GM12878 (cell line): ENCODE data around the gene MIF. TPM values are rescaled to one million over a fixed set of nuclear protein-coding genes. Genes with fewer than 3 reads are reported as not detected.
"Not testable (repeated sequence)": the region's sequence is repeated elsewhere in the genome, so short reads cannot be mapped to it uniquely, and the experiment has no call there.

ENCODE experiments used
- ATAC-seq: fragments of 200-7000 bp; cut with Tn5 transposase; 3 replicates; pipeline ENCODE4 v1.9.1; 2020; ENCODE audit warnings: mild to moderate bottlenecking, moderate library complexity
- BruUV-seq: library from RNA; stranded (reverse); fragments of 400-500 nt; replicated peaks from 2 replicates; lab custom pipeline; 2021; lab: Mats Ljungman, UMichigan
- CTCF ChIA-PET: fragments of 300-600 bp; sonication (Branson Sonifier 250); formaldehyde crosslinking; extraction: SDS; loops from one replicate; lab custom pipeline; 2021; ENCODE audit warnings: inconsistent platforms; lab: Yijun Ruan, JAX
- POLR2A ChIA-PET: fragments of 350-600 bp; formaldehyde crosslinking; extraction: SDS; loops from one replicate; lab custom pipeline; 2021; ENCODE audit warnings: inconsistent platforms; lab: Charles Lee
- RAD21 ChIA-PET: fragments of 300-600 bp; sonication (Branson Sonifier 250); formaldehyde crosslinking; loops from one replicate; lab custom pipeline; 2023; ENCODE audit warnings: antibody characterized with exemption; ENCODE audit not compliant: unreplicated experiment; lab: Charles Lee
- SMC1A ChIA-PET: fragments of 300-600 bp; sonication (Branson Sonifier 250); formaldehyde crosslinking; loops from one replicate; lab custom pipeline; 2023; ENCODE audit not compliant: unreplicated experiment, uncharacterized antibody; lab: Charles Lee
- DNase-seq: peaks from one replicate; pipeline ENCODE4 v3.0.0-alpha.2; 2011; ENCODE audit warnings: low read depth, low spot score
- FAIRE-seq: peaks from 3 replicates; lab custom pipeline; 2011; peaks lifted over from hg19 to GRCh38; lab: Jason Lieb, UNC
- H2AFZ ChIP-seq: 2 replicates; pipeline ENCODE4 v1.6.0; 2011; ENCODE audit warnings: low read depth, low read length, control low read depth; ENCODE audit not compliant: control insufficient read depth
- H3K27ac ChIP-seq: 2 replicates; pipeline ENCODE4 v1.5.1; 2011; ENCODE audit warnings: control low read depth; ENCODE audit not compliant: control insufficient read depth, insufficient read depth
- H3K27me3 ChIP-seq, 2 experiments: replicated peaks in 1 of 2; 2 replicates each; pipeline versions ENCODE4 v1.6.0 to v1.6.1; 2011; ENCODE audit warnings: low read length in 1 of 2; ENCODE audit not compliant: control insufficient read depth in 2 of 2, insufficient read depth in 2 of 2
- H3K36me3 ChIP-seq, 2 experiments: 2 replicates each; pipeline ENCODE4 v1.5.1; 2011; ENCODE audit warnings: low read length in 1 of 2; ENCODE audit not compliant: control insufficient read depth in 2 of 2, insufficient read depth in 2 of 2
- H3K4me1 ChIP-seq: 2 replicates; pipeline ENCODE4 v1.6.1; 2011; ENCODE audit warnings: mild to moderate bottlenecking, low read length, moderate library complexity, mixed read lengths; ENCODE audit not compliant: control insufficient read depth, insufficient read depth
- H3K4me2 ChIP-seq: 2 replicates; pipeline ENCODE4 v1.6.0; 2011; ENCODE audit warnings: control low read depth; ENCODE audit not compliant: control insufficient read depth, insufficient read depth
- H3K4me3 ChIP-seq: fragments of 200-600 bp; sonication (generic); 2 replicates; pipeline ENCODE4 v1.5.1; 2016
- H3K79me2 ChIP-seq: 2 replicates; pipeline ENCODE4 v1.6.0; 2011; ENCODE audit warnings: low read length; ENCODE audit not compliant: control insufficient read depth, insufficient read depth
- H3K9ac ChIP-seq: 2 replicates; pipeline ENCODE4 v1.8.0; 2011; ENCODE audit warnings: low read length, control low read depth, mixed read lengths; ENCODE audit not compliant: control insufficient read depth, insufficient read depth
- H3K9me3 ChIP-seq: replicated peaks from 3 replicates; pipeline ENCODE4 v1.5.1; 2011; ENCODE audit warnings: mild to moderate bottlenecking, low read length; ENCODE audit not compliant: control insufficient read depth, insufficient read depth
- H4K20me1 ChIP-seq: 2 replicates; pipeline ENCODE4 v1.6.0; 2011; ENCODE audit not compliant: control insufficient read depth, insufficient read depth
- CEBPB ChIP-seq, 2 experiments: fragments of 150-350 bp in 1 of 2; IDR thresholded peaks; 2 replicates each; pipeline ENCODE4 v1.6.1; 2012 to 2014; ENCODE audit warnings: low read depth in 2 of 2, low read length in 2 of 2, borderline replicate concordance in 1 of 2, inconsistent platforms in 1 of 2
- CHD4 ChIP-seq: fragments of 200-600 bp; sonication (generic); IDR thresholded peaks from 2 replicates; pipeline ENCODE4 v1.6.1; 2016; ENCODE audit warnings: mild to moderate bottlenecking
- EP300 ChIP-seq, 2 experiments: fragments of 150-350 bp in 1 of 2; IDR thresholded peaks; 2 replicates each; pipeline ENCODE4 v1.6.1; 2011 to 2012; ENCODE audit warnings: low read depth in 2 of 2, low read length in 2 of 2, borderline replicate concordance in 1 of 2, improper control_type of control experiment in 1 of 2, inconsistent platforms in 1 of 2; ENCODE audit not compliant: control insufficient read depth in 1 of 2
- HDGF ChIP-seq: fragments of 450-650 bp; IDR thresholded peaks from 2 replicates; pipeline ENCODE4 v1.6.1; 2016; ENCODE audit warnings: antibody characterized with exemption
- KDM1A ChIP-seq: fragments of 200-600 bp; sonication (generic); IDR thresholded peaks from 2 replicates; pipeline ENCODE4 v1.6.1; 2016; ENCODE audit warnings: borderline replicate concordance
- MTA2 ChIP-seq: fragments of 450-650 bp; IDR thresholded peaks from 2 replicates; pipeline ENCODE4 v1.6.1; 2016; ENCODE audit warnings: low read depth, mild to moderate bottlenecking, moderate library complexity
- RAD21 ChIP-seq: IDR thresholded peaks from 2 replicates; pipeline ENCODE4 v1.6.1; 2011; ENCODE audit warnings: mild to moderate bottlenecking, low read depth, low read length, moderate library complexity; ENCODE audit not compliant: insufficient read depth
- RCOR1 ChIP-seq: conservative IDR thresholded peaks from 2 replicates; pipeline ENCODE4 v1.6.1; 2012; ENCODE audit warnings: low read depth, low read length, improper control_type of control experiment
- WGBS: methylation state at CpG from one replicate; pipeline ENCODE4 v1.1.6; 2016; ENCODE audit warnings: low lambda C conversion rate; ENCODE audit not compliant: insufficient replicate concordance, insufficient coverage; ENCODE audit errors: missing lambda C conversion rate; 5-methylcytosine and 5-hydroxymethylcytosine counted together
- in situ Hi-C: fragments of 300-500 bp; cut with MboI; formaldehyde crosslinking; loops from 9 replicates; pipeline ENCODE4 v1.14.3; 2018; ENCODE audit warnings: mixed read lengths
- intact Hi-C: fragments of 100-400 bp; cut with micrococcal nuclease; formaldehyde crosslinking; loops from one replicate; pipeline ENCODE4 v1.14.2; 2022; ENCODE audit not compliant: unreplicated experiment
- polyA plus RNA-seq, 11 experiments: library from polyadenylated mRNA; depleted of rRNA in 4 of 11; unstranded in 6 of 11; stranded (reverse) in 5 of 11; fragments of >200 nt; fragmentation: Nextera tagmentation in 4 of 11; fragmentation: Illumina TruSeq in 1 of 11; extraction: Ambion mirVana in 4 of 11; extraction: Trizol in 1 of 11; gene quantifications; 1 replicate in 1 of 11; 2 replicates in 10 of 11; pipeline versions ENCODE4 v1.2.1 to v1.2.3, GENCODE V29; 2011 to 2016; ENCODE audit warnings: inconsistent platforms in 2 of 11, missing spikeins in 2 of 11, low read depth in 1 of 11
- total RNA-seq, 4 experiments: library from RNA; depleted of rRNA in 3 of 4; stranded (reverse); fragments of >200 nt in 3 of 4; fragmentation: Illumina TruSeq in 1 of 4; extraction: Trizol in 1 of 4; gene quantifications; 2 replicates each; pipeline versions ENCODE4 v1.2.1 to v1.2.3, GENCODE V29; 2013 to 2021
- TF ChIP-seq, protein P1 (sequence below): IDR thresholded peaks from 2 replicates; pipeline ENCODE4 v1.6.1; 2012; ENCODE audit warnings: low read depth, low read length, improper control_type of control experiment
- TF ChIP-seq, protein P2 (sequence below): fragments of 450-650 bp; IDR thresholded peaks from 2 replicates; pipeline ENCODE4 v1.6.1; 2017; ENCODE audit warnings: low read depth, mild to moderate bottlenecking, moderate library complexity
- TF ChIP-seq, protein P3 (sequence below): fragments of 450-650 bp; IDR thresholded peaks from 2 replicates; pipeline ENCODE4 v1.6.1; 2014; ENCODE audit warnings: mild to moderate bottlenecking
- TF ChIP-seq, protein P4 (sequence below): fragments of 450-650 bp; IDR thresholded peaks from 2 replicates; pipeline ENCODE4 v1.6.1; 2016; ENCODE audit warnings: mild to moderate bottlenecking

The MIF gene
- total and polyA plus RNA-seq, 10 of the 15 experiments (the other 5 are each of a cell fraction or from before 2014, with no cell fraction given) = 37.7 to 2,972 (median 766) TPM

DNA sequence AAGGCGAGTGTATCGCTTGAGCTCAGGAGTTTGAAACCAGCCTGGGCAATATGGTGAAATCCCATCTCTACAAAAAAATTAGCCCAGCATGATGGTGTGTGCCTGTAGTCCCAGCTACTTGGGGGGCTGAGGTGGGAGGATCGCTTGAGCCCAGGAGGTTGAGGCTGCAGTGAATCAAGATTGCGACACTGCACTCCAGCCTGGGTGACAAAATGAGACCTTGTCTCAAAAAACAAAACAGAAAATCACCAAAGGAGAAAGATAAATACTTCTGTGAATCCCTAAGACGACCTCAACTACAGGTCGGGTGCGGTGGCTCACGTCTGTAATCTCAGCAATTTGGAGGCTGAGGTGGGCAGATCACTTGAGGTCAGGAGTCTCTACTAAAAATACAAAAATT, 34.0 kb upstream of the MIF start:
- H3K4me3 ChIP-seq, H3K9me3 ChIP-seq, H4K20me1 ChIP-seq, FAIRE-seq, H2AFZ ChIP-seq, H3K27me3 ChIP-seq, ATAC-seq, H3K4me2 ChIP-seq, H3K79me2 ChIP-seq, BruUV-seq, H3K27ac ChIP-seq, H3K36me3 ChIP-seq, in situ Hi-C loops, SMC1A ChIA-PET, DNase-seq, POLR2A ChIA-PET, H3K9ac ChIP-seq, intact Hi-C loops: not testable (repeated sequence)
- H3K4me1 ChIP-seq = peaks cover 11% of the 10 kb centered on the region
- ChIA-PET RAD21 (interaction anchor here (1.3 to 3.4 kb wide), 2 partner anchors 34 to 93 kb away, joined by 3 to 16 read pairs; partner anchors contain the start of genes CHCHD10 and MIF), CTCF (interaction anchor here (0.6 to 1.0 kb wide), 2 partner anchors 16 to 297 kb away, joined by 3 to 4 read pairs; no protein-coding TSS in a partner anchor)
- 90% methylated on average over 8 of the region's 8 CpGs for WGBS

DNA sequence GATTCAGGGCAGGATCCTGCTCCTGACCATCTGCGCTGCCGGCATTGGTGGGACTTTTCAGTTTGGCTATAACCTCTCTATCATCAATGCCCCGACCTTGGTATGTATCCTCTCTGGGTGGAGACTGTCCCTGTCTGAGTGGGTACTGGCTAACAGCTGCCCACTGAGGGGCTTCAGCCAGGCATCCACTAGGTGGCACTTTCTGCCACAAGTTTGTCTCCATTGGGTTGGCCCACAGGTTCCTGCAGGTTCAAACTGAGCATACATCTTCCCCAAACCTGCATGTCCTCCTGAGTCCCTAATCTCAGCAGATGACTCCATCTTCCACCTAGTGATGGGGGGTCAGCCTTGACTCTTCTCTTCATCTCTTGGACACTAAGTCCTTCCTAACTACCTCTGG, 32.1 kb upstream of the MIF start:
- Histone ChIP-seq H3K27me3 (no peaks in the 10 kb centered on the region), H2AFZ (no peak overlapping the region), H3K4me2 (no peak overlapping the region), H3K9ac (no peak overlapping the region), H3K36me3 (no peaks in the 10 kb centered on the region; a peak in 1 of 4 replicates), H3K9me3 (no peaks in the 10 kb centered on the region), H3K79me2 (peaks cover 7% of the 10 kb centered on the region), H3K4me3 (no peak overlapping the region), H4K20me1 (no peaks in the 10 kb centered on the region), H3K4me1 (peaks cover 6% of the 10 kb centered on the region), H3K27ac (no peak overlapping the region)
- peak; percentile 47 for ATAC-seq
- WGBS = 85% methylated on average over 3 of the region's 3 CpGs
- BruUV-seq = no TSS peak
- DNase-seq = no peak
- CTCF ChIA-PET = interaction anchor here (0.9 to 1.4 kb wide), 3 partner anchors 11 to 32 kb away, joined by 3 to 8 read pairs (median 4); partner anchors contain the start of gene MIF
- in situ Hi-C loops (no loop called here), intact Hi-C loops (loop anchor here (1.0 kb wide), 1 partner anchor 32 kb away; the partner anchor contains the start of gene MIF)
- POLR2A ChIA-PET = no interaction called here
- FAIRE-seq = no peak
- RAD21 ChIA-PET = no interaction called here
- SMC1A ChIA-PET = interaction anchor here (0.9 kb wide), 1 partner anchor 29 kb away, joined by 3 read pairs; no protein-coding TSS in a partner anchor
- TF ChIP-seq, protein P1, sequence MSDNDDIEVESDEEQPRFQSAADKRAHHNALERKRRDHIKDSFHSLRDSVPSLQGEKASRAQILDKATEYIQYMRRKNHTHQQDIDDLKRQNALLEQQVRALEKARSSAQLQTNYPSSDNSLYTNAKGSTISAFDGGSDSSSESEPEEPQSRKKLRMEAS = no peak
- TF ChIP-seq EP300 (IDR thresholded peaks at IDR 0.05; ENCODE audit: borderline replicate concordance in 1 of 2, control insufficient read depth in 1 of 2, low read depth in 2 of 2, low read length in 2 of 2) = no peak
- no peak for TF ChIP-seq RCOR1
- TF ChIP-seq RAD21 = peak; percentile 66
- 0 out of 2 replicates have a peak, but pooled peaks have one; percentile 39 for TF ChIP-seq HDGF
- TF ChIP-seq, protein P2, sequence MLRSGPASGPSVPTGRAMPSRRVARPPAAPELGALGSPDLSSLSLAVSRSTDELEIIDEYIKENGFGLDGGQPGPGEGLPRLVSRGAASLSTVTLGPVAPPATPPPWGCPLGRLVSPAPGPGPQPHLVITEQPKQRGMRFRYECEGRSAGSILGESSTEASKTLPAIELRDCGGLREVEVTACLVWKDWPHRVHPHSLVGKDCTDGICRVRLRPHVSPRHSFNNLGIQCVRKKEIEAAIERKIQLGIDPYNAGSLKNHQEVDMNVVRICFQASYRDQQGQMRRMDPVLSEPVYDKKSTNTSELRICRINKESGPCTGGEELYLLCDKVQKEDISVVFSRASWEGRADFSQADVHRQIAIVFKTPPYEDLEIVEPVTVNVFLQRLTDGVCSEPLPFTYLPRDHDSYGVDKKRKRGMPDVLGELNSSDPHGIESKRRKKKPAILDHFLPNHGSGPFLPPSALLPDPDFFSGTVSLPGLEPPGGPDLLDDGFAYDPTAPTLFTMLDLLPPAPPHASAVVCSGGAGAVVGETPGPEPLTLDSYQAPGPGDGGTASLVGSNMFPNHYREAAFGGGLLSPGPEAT = no peak
- TF ChIP-seq CHD4 = no peak
- TF ChIP-seq KDM1A = no peak
- no peak for TF ChIP-seq MTA2
- TF ChIP-seq, protein P3, sequence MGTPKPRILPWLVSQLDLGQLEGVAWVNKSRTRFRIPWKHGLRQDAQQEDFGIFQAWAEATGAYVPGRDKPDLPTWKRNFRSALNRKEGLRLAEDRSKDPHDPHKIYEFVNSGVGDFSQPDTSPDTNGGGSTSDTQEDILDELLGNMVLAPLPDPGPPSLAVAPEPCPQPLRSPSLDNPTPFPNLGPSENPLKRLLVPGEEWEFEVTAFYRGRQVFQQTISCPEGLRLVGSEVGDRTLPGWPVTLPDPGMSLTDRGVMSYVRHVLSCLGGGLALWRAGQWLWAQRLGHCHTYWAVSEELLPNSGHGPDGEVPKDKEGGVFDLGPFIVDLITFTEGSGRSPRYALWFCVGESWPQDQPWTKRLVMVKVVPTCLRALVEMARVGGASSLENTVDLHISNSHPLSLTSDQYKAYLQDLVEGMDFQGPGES = no peak
- TF ChIP-seq CEBPB (IDR thresholded peaks at IDR 0.05; ENCODE audit: borderline replicate concordance in 1 of 2, low read depth in 2 of 2, low read length in 2 of 2) = no peak
- TF ChIP-seq, protein P4, sequence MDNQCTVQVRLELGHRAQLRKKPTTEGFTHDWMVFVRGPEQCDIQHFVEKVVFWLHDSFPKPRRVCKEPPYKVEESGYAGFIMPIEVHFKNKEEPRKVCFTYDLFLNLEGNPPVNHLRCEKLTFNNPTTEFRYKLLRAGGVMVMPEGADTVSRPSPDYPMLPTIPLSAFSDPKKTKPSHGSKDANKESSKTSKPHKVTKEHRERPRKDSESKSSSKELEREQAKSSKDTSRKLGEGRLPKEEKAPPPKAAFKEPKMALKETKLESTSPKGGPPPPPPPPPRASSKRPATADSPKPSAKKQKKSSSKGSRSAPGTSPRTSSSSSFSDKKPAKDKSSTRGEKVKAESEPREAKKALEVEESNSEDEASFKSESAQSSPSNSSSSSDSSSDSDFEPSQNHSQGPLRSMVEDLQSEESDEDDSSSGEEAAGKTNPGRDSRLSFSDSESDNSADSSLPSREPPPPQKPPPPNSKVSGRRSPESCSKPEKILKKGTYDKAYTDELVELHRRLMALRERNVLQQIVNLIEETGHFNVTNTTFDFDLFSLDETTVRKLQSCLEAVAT = no peak
